HG03571 (cell line): ENCODE results near the gene GCGR.

ENCODE experiments used
- ATAC-seq: cut with Tn5 transposase; IDR thresholded peaks from one replicate; pipeline ENCODE4 v1.9.1; 2021; ENCODE audit not compliant: unreplicated experiment

GCGR gene

GRCh38 chr17:81803728-81804558, at the start of gene GCGR:
GCGR (plus strand) TSS chr17:81804150; CDS start chr17:81809019, 4,869 bp downstream.
- ATAC-seq: no peak

GRCh38 chr17:81792675-81793615, 11.0 kb upstream of the GCGR start:
- no peak for ATAC-seq

GRCh38 chr17:81794074-81794476, 9.9 kb upstream of the GCGR start:
- no peak for ATAC-seq

- ATAC-seq: no peak
Measured at GRCh38 chr17:81794509-81794908, 9.4 kb upstream of the GCGR start.

GRCh38 chr17:81801327-81801726, 2.6 kb upstream of the GCGR start:
- ATAC-seq: no peak

- no peak for ATAC-seq
Measured at GRCh38 chr17:81802048-81802758, 1.7 kb upstream of the GCGR start.

- ATAC-seq: no peak
Measured at GRCh38 chr17:81802856-81803643, 900 bp upstream of the GCGR start.

- no peak for ATAC-seq
Measured at GRCh38 chr17:81804559-81805399, 829 bp downstream of the GCGR start.

- ATAC-seq: no peak
Measured at GRCh38 chr17:81805707-81806460, 1.9 kb downstream of the GCGR start.

- ATAC-seq: no peak
Measured at GRCh38 chr17:81806461-81807209, 2.7 kb downstream of the GCGR start.

- ATAC-seq: no peak
Measured at GRCh38 chr17:81807210-81807719, 3.3 kb downstream of the GCGR start.

- ATAC-seq: no peak
Measured at GRCh38 chr17:81807839-81808238, 3.9 kb downstream of the GCGR start.

GRCh38 chr17:81808778-81809555, 5.0 kb downstream of the GCGR start:
- no peak for ATAC-seq

GRCh38 chr17:81809556-81809998, 5.6 kb downstream of the GCGR start:
- ATAC-seq: no peak

GRCh38 chr17:81810476-81810875, 6.5 kb downstream of the GCGR start:
- ATAC-seq: no peak

- ATAC-seq: no peak
Measured at GRCh38 chr17:81810892-81811704, 7.1 kb downstream of the GCGR start.
